ENCODE results near the gene SLC22A4. TPM values are rescaled to one million over a fixed set of nuclear protein-coding genes. Genes with fewer than 3 reads are reported as not detected.

Gene SLC22A4
- polyA plus RNA-seq, 2 of the 4 experiments (the other 2 are of a cell fraction), result 3.2 to 4.6 TPM

DNA sequence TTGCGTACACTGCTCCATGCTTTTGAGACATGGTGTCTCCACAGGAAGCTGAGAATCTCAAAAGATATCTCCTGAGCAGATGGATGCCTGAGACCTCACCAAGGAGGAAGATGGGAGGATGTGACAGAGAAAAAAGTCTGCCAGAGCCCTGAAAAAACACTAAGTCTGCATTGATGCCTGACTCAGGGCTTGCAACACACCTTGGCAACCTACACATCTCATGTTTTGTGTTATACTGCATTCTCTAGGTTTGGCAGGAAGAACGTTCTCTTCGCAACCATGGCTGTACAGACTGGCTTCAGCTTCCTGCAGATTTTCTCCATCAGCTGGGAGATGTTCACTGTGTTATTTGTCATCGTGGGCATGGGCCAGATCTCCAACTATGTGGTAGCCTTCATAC lies 19.2 kb downstream of the SLC22A4 start:
- ChIA-PET CTCF (interaction anchor here (0.9 to 1.8 kb wide), 5 partner anchors 13 to 248 kb away, joined by 3 to 6 read pairs (median 4); partner anchors contain the start of gene SLC22A4), POLR2A (no interaction called here)
- no peak overlapping the region for H3K27ac ChIP-seq
- DNase-seq (ENCODE audit: low read depth in 1 of 2, low spot score in 1 of 2) (no peak), FAIRE-seq (no peak), ATAC-seq (no peak)
- H3K4me3 ChIP-seq, result no peak overlapping the region
- TF ChIP-seq HOXB5 (CRISPR knock-in tag; IDR thresholded peaks at IDR 0.05), result no peak
- no peak for TF ChIP-seq RARB (CRISPR knock-in tag; IDR thresholded peaks at IDR 0.05)
- TF ChIP-seq HEYL (CRISPR knock-in tag; IDR thresholded peaks at IDR 0.05), result no peak
- TF ChIP-seq FOSL2 (IDR thresholded peaks at IDR 0.05), result no peak
- no peak for TF ChIP-seq FOSL2 (CRISPR knock-in tag; IDR thresholded peaks at IDR 0.05)
- no peak for TF ChIP-seq PHF8 (IDR thresholded peaks at IDR 0.05; ENCODE audit: borderline replicate concordance, low read depth)
- no peak for TF ChIP-seq FOXS1 (CRISPR knock-in tag; IDR thresholded peaks at IDR 0.05)
- TF ChIP-seq SREBF2 (IDR thresholded peaks at IDR 0.05), result no peak
- TF ChIP-seq RAD21 (conservative IDR thresholded peaks at IDR 0.05 in 1 of 2, IDR thresholded peaks at IDR 0.05 in 1 of 2), result no peak
- TF ChIP-seq PBX3 (IDR thresholded peaks at IDR 0.05), result no peak
- TF ChIP-seq CHD4 (IDR thresholded peaks at IDR 0.05; ENCODE audit: borderline replicate concordance), result no peak
- no peak for TF ChIP-seq RCOR1 (IDR thresholded peaks at IDR 0.05; ENCODE audit: low read depth, low read length)
- no peak for TF ChIP-seq HMGXB4 (CRISPR knock-in tag; IDR thresholded peaks at IDR 0.05; ENCODE audit: borderline replicate concordance)
- TF ChIP-seq HES2 (IDR thresholded peaks at IDR 0.05), result no peak
- TF ChIP-seq, protein P1, sequence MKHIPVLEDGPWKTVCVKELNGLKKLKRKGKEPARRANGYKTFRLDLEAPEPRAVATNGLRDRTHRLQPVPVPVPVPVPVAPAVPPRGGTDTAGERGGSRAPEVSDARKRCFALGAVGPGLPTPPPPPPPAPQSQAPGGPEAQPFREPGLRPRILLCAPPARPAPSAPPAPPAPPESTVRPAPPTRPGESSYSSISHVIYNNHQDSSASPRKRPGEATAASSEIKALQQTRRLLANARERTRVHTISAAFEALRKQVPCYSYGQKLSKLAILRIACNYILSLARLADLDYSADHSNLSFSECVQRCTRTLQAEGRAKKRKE (CRISPR knock-in tag; IDR thresholded peaks at IDR 0.05; ENCODE audit: low read depth), result no peak
- WGBS (ENCODE audit: missing lambda C conversion rate), result 91% methylated on average over 4 of the region's 4 CpGs
- H3K9me3 ChIP-seq, result no peaks in the 10 kb centered on the region
- H3K4me1 ChIP-seq, result no peaks in the 10 kb centered on the region
- H3K4me2 ChIP-seq, result no peak overlapping the region

DNA sequence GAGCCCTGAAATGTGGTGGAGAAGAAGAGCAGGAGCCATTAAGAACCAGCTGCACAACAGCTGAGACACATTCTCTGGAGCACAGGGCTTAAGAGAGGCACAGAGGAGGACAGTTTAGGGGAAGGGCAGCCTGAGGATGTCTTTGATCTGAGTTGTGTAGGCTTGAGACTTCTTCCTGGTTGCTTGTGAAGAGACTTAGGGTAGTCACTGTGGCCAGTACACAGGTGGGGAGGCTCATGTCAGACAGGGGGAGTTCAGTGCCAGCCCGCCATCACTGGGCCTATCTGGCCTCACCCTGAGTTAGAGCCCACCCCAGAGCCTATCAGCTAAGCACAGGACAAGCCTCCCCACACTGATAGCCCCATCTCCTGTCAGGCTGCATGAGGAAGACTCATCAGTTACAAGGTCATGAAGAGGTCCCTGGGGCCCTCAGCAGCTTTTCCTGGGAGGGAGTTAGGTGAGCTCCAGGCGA lies 19.8 kb downstream of the SLC22A4 start:
- ChIA-PET POLR2A (no interaction called here), CTCF (interaction anchor here (0.9 to 1.8 kb wide), 4 partner anchors 13 to 249 kb away, joined by 3 to 6 read pairs (median 4); no protein-coding TSS in a partner anchor)
- DNase-seq (ENCODE audit: low read depth in 1 of 2, low spot score in 1 of 2) (no peak), FAIRE-seq (no peak), ATAC-seq (no peak)
- no peak overlapping the region for H3K4me2 ChIP-seq
- no peak overlapping the region for H3K4me3 ChIP-seq
- H3K9me3 ChIP-seq, result no peaks in the 10 kb centered on the region
- WGBS (ENCODE audit: missing lambda C conversion rate), result 85% methylated on average over 2 of the region's 2 CpGs
- H3K27ac ChIP-seq, result no peak overlapping the region
- TF ChIP-seq PBX3 (IDR thresholded peaks at IDR 0.05) (no peak), ELK1 (IDR thresholded peaks at IDR 0.05; ENCODE audit: low read depth, low read length) (no peak)
- peaks cover 6% of the 10 kb centered on the region; the same call in 1 of the 3 replicates for H3K4me1 ChIP-seq

Measured in A549 (cell line).